ENCODE data around the gene MKS1. TPM values are rescaled to one million over a fixed set of nuclear protein-coding genes. Genes with fewer than 3 reads are reported as not detected.

Gene MKS1
- total RNA-seq, 8 experiments from 2014 or later = 7.4 to 32.3 (median 20.9) TPM

DNA sequence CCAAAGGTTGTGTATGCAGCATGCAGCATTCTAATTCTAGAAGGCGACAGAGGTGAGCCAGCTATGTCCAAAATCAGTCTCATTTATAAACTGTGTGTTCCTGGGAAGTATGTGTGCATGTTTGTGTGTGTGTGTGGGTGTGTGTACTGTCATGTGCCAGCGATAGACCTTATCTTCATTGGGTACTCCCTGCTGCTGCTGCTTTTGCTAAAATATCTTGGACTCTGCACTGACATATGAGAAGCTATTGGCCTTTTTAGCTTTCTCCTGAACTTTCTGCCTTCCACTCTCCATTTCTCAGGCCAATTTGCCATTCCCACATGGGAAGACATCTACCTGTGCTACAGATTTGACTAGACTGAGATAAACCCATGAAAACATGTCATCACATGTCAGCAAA lies 17.3 kb upstream of the MKS1 start:
- H3K4me1 ChIP-seq (replicated peaks in 1 of 2) = no peaks in the 10 kb centered on the region
- no peak overlapping the region for H3K27ac ChIP-seq
- no peak for ATAC-seq (replicated peaks in 6 of 8)
- in situ Hi-C loops (cut with MboI; ENCODE audit: low pct_unique_long_range_greater_than_20kb in 2 of 9, low sequenced_read_pairs in 9 of 9, unreplicated experiment in 9 of 9) = no loop called here
- no peak overlapping the region for H3K4me3 ChIP-seq
- WGBS, 10 experiments = 0 to 60% (median 44%) methylated on average over 1 to 2 of the region's 2 CpGs; no CpG with 5 or more reads in 5 of the 10 experiments

DNA sequence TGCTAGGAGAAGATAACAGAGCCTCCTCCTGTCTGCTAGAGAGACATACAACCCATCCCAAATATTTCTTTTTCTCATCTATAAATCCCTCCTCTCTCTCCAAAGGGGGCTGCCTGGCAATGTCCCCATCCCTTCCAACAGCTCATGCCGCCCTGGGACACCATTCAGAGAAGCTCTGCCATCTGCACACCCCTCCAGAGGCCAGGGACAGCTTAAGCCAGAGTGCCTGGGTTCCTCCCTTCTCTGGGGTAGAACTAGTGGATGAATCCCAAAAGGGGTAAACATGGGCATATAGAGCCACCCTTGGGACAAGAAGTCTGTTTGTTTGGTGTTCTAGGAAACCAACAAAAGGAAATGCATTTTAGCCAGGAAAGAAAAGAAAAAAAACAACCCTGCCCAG lies 16.8 kb upstream of the MKS1 start:
- no peak overlapping the region for H3K4me3 ChIP-seq
- no peak overlapping the region for H3K27ac ChIP-seq
- ATAC-seq (replicated peaks in 6 of 8) = no peak
- H3K4me1 ChIP-seq (replicated peaks in 1 of 2) = no peaks in the 10 kb centered on the region
- 20 to 57% (median 43%) methylated on average over 1 of the region's 1 CpG; no CpG with 5 or more reads in 7 of the 10 experiments for WGBS, 10 experiments
- in situ Hi-C loops (cut with MboI; ENCODE audit: low pct_unique_long_range_greater_than_20kb in 2 of 9, low sequenced_read_pairs in 9 of 9, unreplicated experiment in 9 of 9) = no loop called here

DNA sequence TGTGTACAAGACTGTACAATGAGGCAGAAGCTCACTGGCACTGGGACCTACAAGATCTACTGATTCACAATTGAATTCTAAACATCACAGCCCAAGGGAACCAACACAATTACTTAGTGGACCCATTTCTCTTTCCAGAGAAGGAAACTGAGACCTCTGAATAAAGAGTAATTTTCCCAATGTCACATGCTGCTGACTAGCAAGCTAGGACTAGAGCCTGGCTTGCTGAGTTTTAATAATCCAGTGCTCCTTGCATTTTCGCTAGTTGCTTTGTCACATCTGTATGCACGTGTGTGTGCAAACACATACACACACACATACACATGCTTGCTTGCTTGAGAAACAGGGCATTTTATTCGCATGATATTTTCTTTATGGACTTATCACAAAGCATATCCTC lies 15.5 kb upstream of the MKS1 start:
- Histone ChIP-seq H3K27ac (no peak overlapping the region), H3K4me3 (no peak overlapping the region), H3K4me1 (replicated peaks in 1 of 2) (no peaks in the 10 kb centered on the region)
- ATAC-seq (replicated peaks in 6 of 8) = no peak
- 15 to 100% (median 67%) methylated on average over 1 to 3 of the region's 3 CpGs; no CpG with 5 or more reads in 3 of the 10 experiments for WGBS, 10 experiments
- in situ Hi-C loops (cut with MboI; ENCODE audit: low pct_unique_long_range_greater_than_20kb in 2 of 9, low sequenced_read_pairs in 9 of 9, unreplicated experiment in 9 of 9) = no loop called here

DNA sequence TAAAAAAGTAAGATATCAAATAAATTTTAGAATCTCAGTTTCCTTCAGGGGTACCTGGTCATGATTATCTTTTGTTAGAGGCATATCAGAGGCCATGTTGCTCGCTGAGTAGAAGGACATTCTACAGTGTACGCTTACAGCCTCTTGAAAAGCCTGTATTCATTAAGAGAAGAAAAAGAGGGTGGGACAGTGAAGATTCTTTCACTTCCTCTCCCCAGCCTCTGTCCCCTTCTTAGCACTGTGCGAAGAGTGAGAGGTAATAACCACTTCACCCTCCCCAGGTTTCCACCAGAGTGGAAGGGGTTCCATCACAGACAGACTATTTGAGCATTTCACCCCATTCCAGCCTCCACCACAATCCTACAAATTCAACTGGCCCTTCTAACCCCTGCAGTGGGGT lies 14.5 kb upstream of the MKS1 start:
- no peaks in the 10 kb centered on the region for H3K4me1 ChIP-seq (replicated peaks in 1 of 2)
- no peak overlapping the region for H3K27ac ChIP-seq
- WGBS, 10 experiments = 25 to 78% (median 60%) methylated on average over 1 to 3 of the region's 3 CpGs; no CpG with 5 or more reads in 2 of the 10 experiments
- no peak overlapping the region for H3K4me3 ChIP-seq
- in situ Hi-C loops (cut with MboI; ENCODE audit: low pct_unique_long_range_greater_than_20kb in 2 of 9, low sequenced_read_pairs in 9 of 9, unreplicated experiment in 9 of 9) = no loop called here
- no peak for ATAC-seq (replicated peaks in 6 of 8)

DNA sequence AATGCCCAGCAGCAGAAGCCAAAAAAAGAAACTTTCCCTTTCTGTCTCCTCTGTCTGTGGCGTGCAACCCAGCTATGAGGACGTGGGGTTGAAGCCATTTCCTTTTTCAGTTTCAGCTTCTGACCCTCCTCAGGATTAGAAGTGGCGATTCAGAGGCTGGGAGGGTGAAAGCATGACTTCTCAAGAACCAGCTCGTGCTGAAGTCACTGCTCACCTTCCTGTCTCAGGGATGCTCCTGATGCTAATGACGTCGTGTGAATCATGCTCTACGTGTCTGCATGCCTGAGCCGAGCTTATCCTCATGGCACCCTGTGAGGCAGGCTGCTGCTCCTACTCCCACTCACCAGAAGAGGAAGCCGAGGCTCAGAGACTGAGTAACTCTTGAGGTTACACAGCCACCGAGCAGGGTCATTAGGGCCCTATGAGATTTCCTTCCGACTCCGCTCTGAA lies 13.7 kb upstream of the MKS1 start:
- H3K4me3 ChIP-seq = no peak overlapping the region
- H3K27ac ChIP-seq = no peak overlapping the region
- ATAC-seq (replicated peaks in 6 of 8) = peak in 7 of 8 experiments; percentile 19 to 80 (median 39)
- in situ Hi-C loops (cut with MboI; ENCODE audit: low pct_unique_long_range_greater_than_20kb in 2 of 9, low sequenced_read_pairs in 9 of 9, unreplicated experiment in 9 of 9) = no loop called here
- H3K4me1 ChIP-seq (replicated peaks in 1 of 2) = no peaks in the 10 kb centered on the region
- 44 to 100% (median 57%) methylated on average over 1 to 8 of the region's 12 CpGs; no CpG with 5 or more reads in 4 of the 10 experiments for WGBS, 10 experiments

DNA sequence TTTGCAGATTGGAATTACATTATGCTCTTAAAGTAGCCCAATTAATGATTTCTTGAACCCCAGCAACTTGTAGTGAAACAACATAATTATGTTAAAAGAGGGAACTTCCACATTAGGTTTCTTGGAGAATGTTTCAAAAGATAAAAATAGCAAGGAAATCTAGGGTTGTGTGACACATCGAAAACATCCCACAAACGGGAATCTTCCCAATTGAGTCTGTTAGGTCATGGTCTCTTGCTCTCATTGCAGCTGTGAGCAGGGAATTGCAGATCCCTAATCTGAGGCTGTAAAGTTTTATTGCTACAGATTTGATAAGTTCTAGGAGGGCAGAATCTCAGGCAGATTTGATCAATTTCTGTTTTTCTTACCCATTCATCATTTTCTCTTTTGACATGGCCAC lies 12.6 kb upstream of the MKS1 start:
- H3K27ac ChIP-seq = no peak overlapping the region
- H3K4me1 ChIP-seq (replicated peaks in 1 of 2) = no peaks in the 10 kb centered on the region
- in situ Hi-C loops (cut with MboI; ENCODE audit: low pct_unique_long_range_greater_than_20kb in 2 of 9, low sequenced_read_pairs in 9 of 9, unreplicated experiment in 9 of 9) = no loop called here
- no peak overlapping the region for H3K4me3 ChIP-seq
- WGBS, 10 experiments = 0 to 100% (median 75%) methylated on average over 1 to 2 of the region's 2 CpGs; no CpG with 5 or more reads in 3 of the 10 experiments
- no peak for ATAC-seq (replicated peaks in 6 of 8)

DNA sequence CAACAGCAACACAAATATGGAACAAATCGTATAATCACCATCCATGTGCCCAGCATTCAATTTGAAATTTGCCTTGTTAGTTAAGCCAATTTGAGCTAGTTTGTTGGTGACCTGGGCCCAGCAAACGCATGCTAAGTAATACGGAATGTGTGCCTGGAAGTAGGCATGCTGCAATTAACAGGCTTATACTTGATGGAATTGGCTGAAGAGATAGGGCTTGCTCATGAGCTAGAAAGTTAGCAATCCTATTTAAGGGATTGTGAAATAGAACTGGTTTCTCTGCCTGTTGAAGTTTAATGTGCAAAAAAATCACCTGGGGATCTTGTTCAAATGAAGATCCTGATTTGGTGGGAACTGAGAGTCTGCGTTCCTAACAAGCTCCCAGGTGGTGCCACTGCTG lies 10.8 kb upstream of the MKS1 start:
- Histone ChIP-seq H3K4me3 (no peak overlapping the region), H3K4me1 (replicated peaks in 1 of 2) (no peaks in the 10 kb centered on the region), H3K27ac (no peak overlapping the region)
- in situ Hi-C loops (cut with MboI; ENCODE audit: low pct_unique_long_range_greater_than_20kb in 2 of 9, low sequenced_read_pairs in 9 of 9, unreplicated experiment in 9 of 9) = no loop called here
- 72 to 100% (median 89%) methylated on average over 1 to 4 of the region's 4 CpGs; no CpG with 5 or more reads in 1 of the 10 experiments for WGBS, 10 experiments
- no peak for ATAC-seq (replicated peaks in 6 of 8)

DNA sequence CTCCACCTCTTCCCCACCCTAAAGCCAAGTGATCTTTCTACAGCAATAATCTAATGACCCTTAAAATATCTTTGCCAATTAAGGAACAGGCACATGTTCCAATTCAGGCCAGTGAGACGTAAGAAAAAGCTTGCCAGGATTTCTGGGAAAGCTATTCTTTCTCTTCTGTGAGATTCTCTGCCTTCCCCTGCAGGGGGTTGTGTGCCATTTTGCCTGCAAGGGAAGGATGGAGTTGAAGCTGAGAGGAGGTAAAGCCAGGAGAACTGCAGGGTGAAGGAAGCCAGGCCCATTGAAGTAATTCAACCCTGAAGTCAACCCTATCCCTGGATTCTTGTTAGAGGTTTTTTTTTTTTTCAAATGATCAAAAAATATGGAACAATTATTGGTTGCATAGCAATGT lies 10.3 kb upstream of the MKS1 start:
- Histone ChIP-seq H3K4me3 (no peak overlapping the region), H3K4me1 (replicated peaks in 1 of 2) (no peaks in the 10 kb centered on the region), H3K27ac (no peak overlapping the region)
- in situ Hi-C loops (cut with MboI; ENCODE audit: low pct_unique_long_range_greater_than_20kb in 2 of 9, low sequenced_read_pairs in 9 of 9, unreplicated experiment in 9 of 9) = no loop called here
- WGBS, 10 experiments = 0 to 100% (median 65%) methylated on average over 1 of the region's 1 CpG; no CpG with 5 or more reads in 2 of the 10 experiments
- ATAC-seq (replicated peaks in 6 of 8) = no peak

DNA sequence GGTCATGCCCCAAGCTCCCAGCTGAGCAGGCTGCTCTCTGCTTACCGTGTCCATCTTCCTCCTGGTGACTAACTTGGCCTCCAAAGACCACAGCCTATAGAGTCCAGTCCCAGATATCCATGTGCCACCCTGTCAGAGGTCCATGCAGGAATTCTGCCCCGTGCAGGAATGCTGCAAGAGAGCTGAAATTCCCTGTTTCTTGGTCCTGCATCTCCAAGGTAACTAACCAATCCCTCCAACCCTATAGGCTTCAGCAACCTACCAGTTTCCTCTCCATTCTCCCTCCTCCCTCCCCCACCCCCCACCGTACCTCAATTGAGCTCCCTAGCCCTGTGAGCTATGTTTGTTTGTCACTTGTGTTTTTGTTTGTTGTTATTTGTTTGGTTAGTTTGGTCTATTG lies 9.6 kb upstream of the MKS1 start:
- 11 to 33% (median 20%) methylated on average over 1 to 2 of the region's 3 CpGs; no CpG with 5 or more reads in 6 of the 10 experiments for WGBS, 10 experiments
- in situ Hi-C loops (cut with MboI; ENCODE audit: low pct_unique_long_range_greater_than_20kb in 2 of 9, low sequenced_read_pairs in 9 of 9, unreplicated experiment in 9 of 9) = no loop called here
- H3K27ac ChIP-seq = no peak overlapping the region
- no peaks in the 10 kb centered on the region for H3K4me1 ChIP-seq (replicated peaks in 1 of 2)
- H3K4me3 ChIP-seq = no peak overlapping the region
- ATAC-seq (replicated peaks in 6 of 8) = no peak

DNA sequence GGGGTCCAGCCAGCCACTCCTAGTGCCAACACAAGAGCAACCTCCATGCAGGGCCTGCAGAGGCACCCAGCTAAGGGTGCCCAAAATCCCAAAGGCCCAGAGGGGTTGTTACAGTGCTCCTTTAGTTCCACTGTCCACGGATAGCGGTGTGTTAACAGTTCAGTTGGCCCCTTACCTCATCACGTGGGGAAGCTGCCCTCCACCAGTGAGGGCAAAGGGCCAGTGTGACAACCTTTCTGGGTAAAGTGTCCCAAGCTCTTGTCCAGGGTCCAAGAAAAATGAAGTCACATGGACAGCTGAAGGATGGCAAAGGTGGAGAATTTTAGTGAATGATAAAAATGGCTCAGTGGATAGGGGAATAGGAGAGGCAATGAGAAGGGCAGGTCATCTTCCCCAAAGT lies 8.7 kb upstream of the MKS1 start:
- no peak overlapping the region for H3K27ac ChIP-seq
- in situ Hi-C loops (cut with MboI; ENCODE audit: low pct_unique_long_range_greater_than_20kb in 2 of 9, low sequenced_read_pairs in 9 of 9, unreplicated experiment in 9 of 9) = no loop called here
- H3K4me1 ChIP-seq (replicated peaks in 1 of 2) = no peaks in the 10 kb centered on the region
- H3K4me3 ChIP-seq = no peak overlapping the region
- ATAC-seq (replicated peaks in 6 of 8) = no peak
- 50 to 93% (median 82%) methylated on average over 1 to 3 of the region's 3 CpGs; no CpG with 5 or more reads in 5 of the 10 experiments for WGBS, 10 experiments

DNA sequence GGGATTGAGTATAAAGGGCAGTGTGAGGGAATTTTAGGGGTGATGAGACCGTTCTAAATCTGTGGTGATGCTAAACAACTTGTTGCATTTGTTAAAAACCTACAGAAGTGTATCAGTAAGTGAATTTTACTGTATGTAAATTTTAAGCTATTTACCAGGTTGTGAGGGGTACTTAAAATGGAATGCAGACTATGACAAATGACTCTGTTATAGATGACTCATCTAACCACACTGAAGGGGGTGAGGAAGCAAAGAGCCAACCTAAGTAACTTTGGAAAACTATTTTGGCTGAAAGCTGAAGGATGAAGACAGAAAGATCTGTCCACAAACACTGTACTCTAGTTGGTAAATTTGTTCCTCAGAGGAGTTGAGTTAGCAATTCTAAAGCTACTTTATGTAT lies 5.3 kb upstream of the MKS1 start:
- Histone ChIP-seq H3K4me3 (no peak overlapping the region), H3K27ac (no peak overlapping the region), H3K4me1 (replicated peaks in 1 of 2) (peaks cover 6% of the 10 kb centered on the region in 2 donors)
- in situ Hi-C loops (cut with MboI; ENCODE audit: low pct_unique_long_range_greater_than_20kb in 2 of 9, low sequenced_read_pairs in 9 of 9, unreplicated experiment in 9 of 9) = no loop called here
- 0 to 57% (median 33%) methylated on average over 1 of the region's 1 CpG; no CpG with 5 or more reads in 1 of the 10 experiments for WGBS, 10 experiments
- no peak for ATAC-seq (replicated peaks in 6 of 8)

DNA sequence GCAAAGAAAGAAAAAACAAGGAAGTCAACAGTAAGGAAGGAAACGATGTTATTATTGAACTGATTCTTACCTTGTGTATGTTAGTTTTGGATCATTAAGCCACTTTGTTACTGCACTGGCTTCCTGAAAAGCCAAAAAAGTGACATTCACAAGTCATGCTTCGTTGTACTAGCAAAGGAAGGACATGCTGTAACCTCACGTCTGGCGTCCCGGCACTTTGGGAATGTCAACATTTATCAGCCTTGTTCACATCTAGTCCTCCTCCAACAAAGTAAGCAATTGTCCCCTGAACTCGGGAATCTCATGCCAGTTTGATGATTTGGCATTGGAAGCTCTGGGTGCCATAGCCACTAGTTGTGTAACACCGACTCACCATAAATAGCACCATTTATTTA lies 731 bp upstream of the MKS1 start:
- Histone ChIP-seq H3K4me1 (replicated peaks in 1 of 2) (peaks cover 6 to 10% of the 10 kb centered on the region in 2 donors), H3K27ac (no peak overlapping the region), H3K4me3 (peak overlapping the region in 2 of 5 donors; percentile 62 to 83)
- ATAC-seq (replicated peaks in 6 of 8) = no peak
- 10 to 100% (median 69%) methylated on average over 1 to 7 of the region's 7 CpGs; no CpG with 5 or more reads in 1 of the 10 experiments for WGBS, 10 experiments
- in situ Hi-C loops (cut with MboI; ENCODE audit: low pct_unique_long_range_greater_than_20kb in 2 of 9, low sequenced_read_pairs in 9 of 9, unreplicated experiment in 9 of 9) = no loop called here

DNA sequence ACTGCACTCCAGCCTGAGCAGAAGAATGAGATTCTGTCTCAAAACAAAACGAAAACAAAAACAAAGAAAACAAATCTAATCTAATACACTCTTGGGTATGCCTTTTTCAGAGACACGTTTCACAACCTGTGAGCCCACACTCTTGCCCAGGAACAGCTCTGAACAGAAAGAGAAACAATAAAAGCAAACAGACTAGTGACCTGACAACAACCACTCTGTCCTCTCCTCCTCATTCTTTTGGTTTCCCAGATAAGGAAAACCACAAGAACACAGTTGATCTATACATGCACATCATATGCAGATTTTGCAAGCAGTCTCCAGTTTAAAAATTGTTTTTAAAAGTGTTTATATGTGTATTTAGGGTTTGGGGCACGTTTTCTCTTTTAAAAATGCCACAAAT lies 1.3 kb downstream of the MKS1 start:
- Histone ChIP-seq H3K27ac (no peak overlapping the region), H3K4me3 (no peak overlapping the region), H3K4me1 (replicated peaks in 1 of 2) (peaks cover 6 to 10% of the 10 kb centered on the region in 2 donors)
- WGBS, 10 experiments = 48 to 100% (median 93%) methylated on average over 1 to 3 of the region's 3 CpGs; no CpG with 5 or more reads in 2 of the 10 experiments
- in situ Hi-C loops (cut with MboI; ENCODE audit: low pct_unique_long_range_greater_than_20kb in 2 of 9, low sequenced_read_pairs in 9 of 9, unreplicated experiment in 9 of 9) = no loop called here
- no peak for ATAC-seq (replicated peaks in 6 of 8)

DNA sequence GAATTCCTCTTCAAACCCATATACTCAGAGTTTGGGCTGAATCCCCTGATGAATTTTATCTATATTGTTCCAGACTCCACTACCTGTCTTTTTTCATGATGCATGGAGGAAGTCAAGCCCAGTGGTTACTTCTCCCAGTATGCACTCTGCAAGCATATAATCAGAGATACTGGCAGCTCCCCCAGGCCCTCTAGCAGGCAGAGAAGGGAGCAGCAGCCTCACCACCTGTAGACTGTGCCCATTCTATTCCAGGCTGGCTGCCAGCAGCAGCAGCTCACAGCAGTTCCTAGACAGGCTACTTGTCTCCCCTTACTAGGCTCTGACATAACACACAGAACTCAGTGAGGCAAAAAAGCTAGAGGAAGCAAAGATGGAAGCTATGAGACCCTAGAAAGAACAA lies 3.4 kb downstream of the MKS1 start:
- ATAC-seq (replicated peaks in 6 of 8) = no peak
- in situ Hi-C loops (cut with MboI; ENCODE audit: low pct_unique_long_range_greater_than_20kb in 2 of 9, low sequenced_read_pairs in 9 of 9, unreplicated experiment in 9 of 9) = no loop called here
- H3K27ac ChIP-seq = no peak overlapping the region
- H3K4me1 ChIP-seq (replicated peaks in 1 of 2) = peaks cover 6 to 10% of the 10 kb centered on the region in 2 donors
- H3K4me3 ChIP-seq = no peak overlapping the region
